Dermis microvascular lymphatic vessel endothelial cell (primary cell): Measurements from ENCODE around the gene C19orf73. TPM values are rescaled to one million over a fixed set of nuclear protein-coding genes. Genes with fewer than 3 reads are reported as not detected.
A peak's percentile ranks its signal among the peaks of the same experiment; 100 is the strongest.

Source experiments
- DNase-seq, 2 donors: peaks; one replicate each; pipeline versions ENCODE4 v3.0.0 to v3.0.0-alpha.2; 2010; ENCODE audit warnings: low read depth in 2 of 2
- total RNA-seq: library from RNA; depleted of rRNA; stranded (reverse); fragments of >200 nt; gene quantifications from 2 replicates; pipeline ENCODE4 v1.2.1, GENCODE V29; 2014

The C19orf73 gene
- total RNA-seq, 1 donor from 2014 or later, result 0.13 TPM

DNA sequence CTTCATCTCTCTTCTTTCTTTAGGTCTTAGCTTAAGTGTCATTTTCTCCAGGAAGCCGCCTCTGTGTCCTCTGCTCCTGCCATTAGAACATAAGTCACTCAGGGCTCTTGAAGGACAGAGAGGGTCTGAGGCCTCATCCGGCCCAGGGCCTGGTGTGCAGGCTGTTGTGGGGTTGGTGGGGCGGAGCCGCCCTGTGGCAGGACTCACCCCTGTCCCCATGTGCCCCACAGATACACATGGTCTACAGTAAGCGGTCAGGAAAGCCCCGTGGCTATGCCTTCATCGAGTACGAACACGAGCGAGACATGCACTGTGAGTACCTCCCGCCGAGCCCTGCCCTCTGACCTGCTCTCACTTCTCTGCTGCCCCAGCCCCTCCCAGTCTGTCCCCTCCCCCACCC, 17.8 kb downstream of the C19orf73 start:
- DNase-seq, result no peak

GRCh38 chr19:49098795-49099194, 20.1 kb downstream of the C19orf73 start:
- no peak for DNase-seq

- peak; percentile 44 to 67 for DNase-seq
Measured at GRCh38 chr19:49097453-49098288, 21.3 kb downstream of the C19orf73 start.

- peak in 1 of 2 donors; percentile 29 for DNase-seq
Measured at GRCh38 chr19:49094505-49095482, 24.1 kb downstream of the C19orf73 start.

DNA sequence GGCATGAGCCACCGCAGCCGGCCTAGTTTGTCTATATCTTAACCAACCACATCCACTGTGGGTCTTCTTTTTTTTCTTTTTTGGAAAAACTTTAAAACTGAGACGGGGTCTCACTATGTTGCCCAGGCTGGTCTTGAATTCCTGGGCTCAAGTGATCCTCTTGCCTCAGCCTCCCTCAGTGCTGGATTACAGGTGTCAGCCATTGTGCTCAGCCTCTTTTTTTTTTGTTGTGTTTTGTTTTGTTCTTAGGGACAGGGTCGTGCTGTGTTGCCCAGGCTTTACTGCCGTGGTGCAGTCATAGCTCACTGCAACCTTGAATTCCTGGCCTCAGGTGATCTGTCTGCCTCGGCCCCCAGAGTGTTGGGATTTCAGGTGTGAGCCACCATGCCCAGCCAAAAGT, 26.3 kb downstream of the C19orf73 start:
- no peak for DNase-seq

DNA sequence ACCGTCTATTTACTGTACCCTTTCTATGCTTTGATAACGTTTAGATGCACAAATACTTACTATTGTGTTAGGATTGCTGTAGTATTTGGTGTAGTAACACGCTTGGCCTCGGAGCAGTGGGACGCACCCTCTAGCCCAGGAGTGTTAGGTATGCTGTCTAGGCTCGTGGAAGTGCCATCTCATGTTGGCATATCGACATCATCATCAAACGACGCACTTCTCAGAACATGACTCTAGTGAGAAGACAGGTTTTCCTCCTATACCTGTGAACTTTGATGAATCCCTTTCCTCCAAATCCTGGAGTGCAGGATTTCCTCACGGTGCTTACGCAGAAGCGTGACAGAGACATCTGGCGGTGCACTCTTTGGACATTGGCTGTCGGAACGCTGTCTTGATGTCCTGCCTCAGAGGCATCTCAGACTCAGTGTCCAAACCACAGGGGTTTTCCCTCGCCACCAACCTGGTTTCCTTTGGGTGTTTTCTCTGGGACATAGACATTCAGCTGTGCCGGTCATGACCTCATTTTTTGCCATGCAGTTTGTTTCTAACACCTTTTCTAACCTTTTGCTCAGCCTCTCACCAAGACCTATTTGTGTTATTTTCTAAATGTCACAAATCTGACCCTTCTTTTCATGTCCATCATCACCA, 27.4 kb downstream of the C19orf73 start:
- DNase-seq, result no peak

- DNase-seq, result no peak
Measured at GRCh38 chr19:49086296-49086695, 32.6 kb downstream of the C19orf73 start.

DNA sequence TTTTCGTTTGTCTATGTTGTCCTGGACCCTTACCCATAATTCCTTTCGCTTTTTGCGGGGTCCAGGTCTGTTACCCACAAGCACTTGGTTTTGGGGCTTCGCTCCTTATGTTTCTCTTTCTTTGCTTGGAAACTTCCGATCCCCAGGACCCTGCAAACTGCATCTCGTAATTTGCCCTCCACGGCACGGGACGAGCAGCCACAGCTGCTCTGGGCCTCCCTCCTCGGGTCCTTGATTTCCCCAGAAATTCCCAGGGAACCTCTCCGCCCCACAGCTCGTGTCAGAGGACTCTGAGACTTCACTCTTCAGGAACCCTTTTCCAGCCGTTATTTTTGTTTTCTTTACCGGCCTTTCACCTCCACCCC, 33.1 kb downstream of the C19orf73 start:
- DNase-seq, result no peak

DNA sequence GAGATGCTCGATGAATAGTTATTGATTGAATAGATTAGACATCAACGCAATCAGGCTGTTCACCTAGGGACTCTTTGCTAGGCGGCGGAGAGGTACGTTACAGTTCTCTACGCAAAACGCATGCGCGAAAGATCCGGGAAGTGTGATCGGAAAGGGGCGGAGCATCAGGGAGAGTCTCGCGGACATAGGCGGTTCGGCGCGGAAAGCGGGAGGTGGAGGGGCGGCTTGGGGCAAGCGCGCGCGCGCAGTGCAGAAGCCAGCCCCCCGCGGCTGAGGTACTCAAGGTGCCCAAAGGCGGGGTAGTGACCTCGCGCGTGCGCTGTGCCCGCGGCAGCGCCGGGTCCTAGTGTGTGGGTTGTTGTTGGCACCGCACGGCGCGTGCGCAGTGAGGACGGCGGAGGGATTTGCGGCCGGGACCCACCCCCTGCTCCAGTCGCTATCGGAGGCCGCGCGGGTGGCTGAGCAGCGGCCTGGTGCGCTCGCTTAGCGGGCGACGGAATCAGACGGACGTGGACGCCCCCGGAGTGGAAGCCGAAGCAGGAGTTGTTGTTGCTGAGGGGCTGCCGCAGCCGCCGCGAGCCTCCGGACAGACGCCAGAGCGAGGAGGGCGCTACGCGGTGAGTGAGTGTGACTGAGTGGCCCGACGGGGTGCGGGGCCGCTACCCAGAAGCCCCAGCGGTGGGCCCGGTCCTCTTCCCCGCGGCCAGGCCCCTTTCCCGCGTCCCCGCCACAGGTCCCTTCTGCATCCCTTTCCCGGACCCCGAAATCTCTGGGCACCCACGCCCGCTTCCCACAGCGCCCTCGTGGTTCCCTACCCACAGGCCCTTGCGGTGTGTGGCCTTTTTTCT, 33.7 kb downstream of the C19orf73 start, which contains the start of gene SNRNP70:
Gene SNRNP70 (plus strand): TSS at position 432 of the 848 bp plus-strand sequence. CDS start 964 bp downstream, outside the sequence.
- peak; percentile 99 to 100 for DNase-seq

DNA sequence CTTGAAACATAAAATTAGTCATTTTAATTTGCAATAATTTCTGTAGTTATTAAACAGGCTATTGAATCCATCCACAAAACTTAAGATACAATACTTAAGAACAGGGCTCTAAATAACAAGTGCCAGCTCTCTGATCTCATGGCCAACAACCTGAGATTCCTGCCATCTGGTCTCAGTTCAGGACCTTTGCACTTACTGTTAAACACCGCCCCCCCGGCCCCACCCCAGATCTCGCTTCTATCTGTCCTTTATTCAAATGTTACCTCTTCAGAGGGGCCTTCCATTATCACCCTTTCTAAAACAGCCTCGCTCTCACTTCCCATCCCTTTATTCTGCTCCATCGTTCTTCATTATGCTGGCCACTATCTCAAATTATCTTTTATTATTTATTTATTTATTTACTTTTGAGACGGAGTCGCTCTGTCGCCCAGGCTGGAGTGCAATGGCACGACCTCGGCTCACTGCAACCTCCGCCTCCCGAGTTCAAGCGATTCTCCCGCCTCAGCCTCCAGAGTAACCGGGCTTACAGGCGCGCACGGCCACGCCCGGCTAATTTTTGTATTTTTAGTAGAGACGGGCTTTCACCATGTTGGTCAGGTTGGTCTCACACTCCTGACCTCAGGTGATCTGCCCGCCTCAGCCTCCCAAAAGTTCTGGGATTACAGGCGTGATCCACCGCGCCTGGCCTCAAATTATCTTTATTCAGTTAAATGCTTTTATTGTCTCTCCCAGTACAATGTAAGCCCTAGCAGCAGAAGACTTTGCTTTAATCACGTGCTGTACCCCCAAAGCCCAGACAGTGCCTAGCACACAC, 34.5 kb downstream of the C19orf73 start:
- DNase-seq, result no peak

DNA sequence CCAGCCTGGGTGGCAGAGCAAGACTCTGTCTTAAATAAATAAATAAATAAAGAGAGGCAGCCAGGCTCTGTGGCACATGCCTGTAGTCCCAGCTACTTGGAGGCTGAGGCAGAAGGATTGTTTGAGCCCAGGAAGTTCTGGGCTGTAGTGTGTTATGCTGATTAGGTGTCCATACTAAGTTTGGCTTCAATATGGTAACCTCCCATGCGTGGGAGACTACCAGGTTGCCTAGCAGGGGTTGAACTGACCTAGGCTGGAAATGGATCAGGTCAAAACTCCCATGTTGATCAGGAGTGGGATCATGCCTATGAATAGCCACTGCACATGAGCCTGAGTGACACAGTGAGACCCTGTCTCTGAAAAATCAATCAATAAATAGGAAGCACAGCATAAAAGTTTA, 37.7 kb downstream of the C19orf73 start:
- no peak for DNase-seq

DNA sequence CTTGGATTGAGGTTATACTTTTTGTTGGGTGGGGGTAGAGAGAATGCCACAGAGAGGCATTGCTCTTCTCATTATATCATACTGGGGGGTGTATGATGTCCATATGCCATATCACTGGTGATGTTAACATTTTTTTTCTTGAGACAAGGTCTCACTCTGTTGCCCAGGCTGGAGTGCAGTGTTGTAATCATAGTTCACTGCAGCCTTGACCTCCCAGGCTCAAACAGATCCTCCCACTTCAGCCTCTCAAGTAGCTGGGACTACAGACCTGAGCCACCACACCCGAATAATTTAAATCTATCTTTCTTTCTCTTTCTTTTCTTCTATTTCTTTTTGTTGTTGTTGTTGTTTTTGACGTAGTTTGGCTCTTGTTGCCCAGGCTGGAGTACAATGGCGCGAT, 38.6 kb downstream of the C19orf73 start:
- DNase-seq, result no peak

DNA sequence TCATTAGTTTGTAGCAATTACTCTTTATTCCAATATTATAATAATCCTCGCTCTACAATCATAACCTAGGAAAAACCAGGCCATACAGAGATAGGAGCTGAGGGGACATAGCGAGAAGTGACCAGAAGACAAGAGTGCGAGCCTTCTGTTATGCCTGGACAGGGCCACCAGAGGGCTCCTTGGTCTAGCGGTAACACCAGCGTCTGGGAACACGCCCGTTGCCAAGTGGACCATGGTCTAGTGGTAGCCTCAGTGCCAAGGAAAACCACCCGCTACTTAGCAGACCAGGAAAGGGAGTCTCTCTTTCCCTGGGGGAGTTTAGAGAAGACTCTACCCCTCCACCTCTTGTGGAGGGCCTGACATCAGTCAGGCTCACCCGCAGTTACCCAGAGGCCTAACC, 44.1 kb downstream of the C19orf73 start:
- peak; percentile 36 to 69 for DNase-seq

DNA sequence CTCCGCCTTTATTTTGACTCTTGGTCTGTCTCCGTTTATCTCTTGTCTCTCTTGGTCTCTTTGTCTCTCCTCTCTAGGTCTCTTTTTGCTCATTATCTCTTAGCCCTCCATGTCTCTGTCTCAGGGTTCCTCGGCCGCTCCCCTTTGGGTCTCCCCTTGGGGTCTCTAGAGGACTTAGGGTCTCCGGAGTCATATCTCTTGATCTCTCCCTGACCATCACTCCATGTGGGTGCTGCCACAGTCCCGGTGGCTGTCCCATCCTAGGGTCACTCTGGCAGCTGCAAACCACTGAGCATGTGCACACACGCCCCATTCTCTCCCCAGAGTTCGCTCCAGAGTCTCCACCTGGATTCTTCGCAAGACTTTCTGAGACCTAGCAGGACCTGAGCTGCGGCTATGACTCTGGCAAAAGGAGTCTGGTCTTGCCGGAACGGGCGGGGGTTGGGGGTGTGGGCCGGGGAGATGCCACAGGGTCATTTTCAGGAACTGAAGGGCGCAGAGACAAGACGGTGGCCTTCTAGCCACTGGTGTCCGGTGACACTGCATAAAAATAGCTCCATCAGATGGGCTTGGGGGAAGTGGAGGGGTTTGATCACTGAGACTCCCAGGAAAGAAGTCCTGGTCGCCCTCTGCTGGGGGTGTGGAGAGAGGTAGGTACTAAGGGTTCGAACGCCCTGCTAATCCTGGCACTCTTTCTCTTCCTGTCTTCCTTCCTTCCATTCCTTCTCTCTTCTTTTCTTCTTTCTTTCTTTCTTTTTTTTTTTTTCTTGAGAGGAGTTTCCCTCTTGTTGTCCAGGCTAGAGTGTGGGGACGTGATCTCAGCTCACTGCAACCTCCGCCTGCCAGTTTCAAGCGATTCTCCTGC, 45.2 kb downstream of the C19orf73 start:
- DNase-seq, result no peak

GRCh38 chr19:49071860-49072547, 46.9 kb downstream of the C19orf73 start:
- DNase-seq, result no peak

DNA sequence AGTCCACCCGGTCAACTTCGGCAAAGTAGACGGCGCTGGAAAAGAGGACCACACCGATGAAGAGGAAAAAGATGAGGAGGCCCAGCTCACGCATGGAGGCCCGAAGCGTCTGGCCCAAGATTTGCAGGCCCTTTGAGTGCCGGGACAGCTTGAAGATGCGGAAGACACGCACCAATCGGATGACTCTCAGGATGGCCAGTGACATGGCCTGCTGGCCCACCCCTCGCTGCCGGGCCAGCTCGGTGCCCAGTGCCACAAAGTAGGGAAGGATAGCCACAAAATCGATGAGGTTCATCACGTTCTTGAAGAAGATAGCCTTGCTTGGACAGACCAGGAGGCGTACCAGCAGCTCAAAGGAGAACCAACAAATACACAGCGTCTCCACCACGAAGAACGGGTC, 48.5 kb downstream of the C19orf73 start:
- no peak for DNase-seq

GRCh38 chr19:49069026-49069425, 49.9 kb downstream of the C19orf73 start:
- no peak for DNase-seq
